ENCODE results near the gene PAMR1.
"Not testable (repeated sequence)": the region's sequence is repeated elsewhere in the genome, so short reads cannot be mapped to it uniquely, and the experiment has no call there.

The PAMR1 gene

DNA sequence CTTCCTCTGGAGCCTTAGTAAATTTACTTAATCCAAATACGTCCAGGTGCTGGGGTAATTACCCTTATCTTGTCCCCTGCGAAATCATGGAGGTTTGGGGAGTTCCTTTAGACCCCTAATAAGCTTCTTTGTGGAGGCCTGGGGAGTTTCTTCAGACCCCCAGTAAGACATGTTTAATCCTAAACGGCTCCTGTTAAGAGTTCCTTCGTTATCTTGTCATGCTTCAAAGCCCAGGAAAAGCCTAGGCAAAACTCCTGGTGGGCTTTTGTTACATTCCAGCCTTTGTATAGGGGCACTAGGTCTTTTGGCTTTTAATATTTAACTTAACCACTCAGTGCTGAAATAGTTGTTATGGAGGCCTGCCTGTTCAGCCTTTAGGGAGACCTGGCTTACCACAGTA lies 18.1 kb upstream of the PAMR1 start:
- DNase-seq (ENCODE audit: low read depth in 2 of 3, low spot score in 2 of 3): no peak

DNA sequence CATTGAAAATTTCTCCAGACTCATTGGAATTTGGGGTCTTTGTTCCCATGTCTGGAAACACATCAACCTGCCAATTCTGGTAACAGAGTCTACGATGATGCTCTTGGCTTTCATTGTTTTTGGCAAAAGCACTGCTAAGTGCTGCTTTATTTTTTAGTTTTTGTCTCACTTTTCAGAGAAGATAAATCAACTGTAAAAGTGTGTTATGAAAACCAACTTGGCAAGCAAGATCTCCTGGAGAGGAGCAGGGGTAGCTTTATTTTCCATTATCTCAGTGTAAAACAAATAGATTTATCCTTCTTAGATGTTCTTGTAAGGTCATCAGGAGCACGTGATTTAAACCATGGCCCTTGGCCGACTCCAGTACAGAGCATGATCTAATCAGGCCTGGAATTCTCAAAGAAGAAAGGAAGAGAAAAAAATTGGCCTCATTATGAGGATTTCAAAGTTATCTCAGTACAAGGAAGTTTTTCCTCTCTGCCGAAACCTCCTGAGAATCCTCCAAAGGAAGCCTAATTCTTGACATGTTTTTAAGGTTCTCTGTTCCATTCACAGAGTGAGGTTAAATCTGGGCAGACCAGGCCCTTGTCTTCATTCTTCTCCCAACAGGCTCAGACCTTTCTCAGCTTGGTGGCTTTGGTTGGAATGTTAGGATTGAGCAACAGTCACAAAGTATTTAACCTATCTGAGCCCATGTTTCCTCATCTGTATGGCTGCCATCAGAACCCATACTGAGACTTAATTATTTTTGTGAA lies 16.4 kb upstream of the PAMR1 start:
- DNase-seq (ENCODE audit: low read depth in 2 of 3, low spot score in 2 of 3): no peak

DNA sequence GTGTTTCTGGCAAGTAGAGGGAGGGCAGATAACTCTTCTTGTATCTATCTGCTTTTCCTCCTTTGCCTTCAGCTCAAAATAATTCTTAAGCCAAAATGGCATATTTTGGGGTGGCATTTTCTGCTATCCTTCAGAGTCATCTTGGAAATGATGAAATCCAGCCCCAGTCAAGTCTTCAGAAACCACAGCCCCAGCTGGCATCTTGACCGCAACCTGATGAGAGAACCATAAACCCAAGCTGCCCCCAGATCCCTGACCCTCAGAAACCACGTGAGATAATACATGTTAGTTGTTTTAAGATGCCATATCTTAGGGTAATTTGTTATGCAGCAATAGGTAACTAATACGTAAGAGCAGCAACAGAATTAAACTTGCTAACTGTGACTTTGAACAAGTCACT lies 15.1 kb upstream of the PAMR1 start:
- no peak for DNase-seq (ENCODE audit: low read depth in 2 of 3, low spot score in 2 of 3)

DNA sequence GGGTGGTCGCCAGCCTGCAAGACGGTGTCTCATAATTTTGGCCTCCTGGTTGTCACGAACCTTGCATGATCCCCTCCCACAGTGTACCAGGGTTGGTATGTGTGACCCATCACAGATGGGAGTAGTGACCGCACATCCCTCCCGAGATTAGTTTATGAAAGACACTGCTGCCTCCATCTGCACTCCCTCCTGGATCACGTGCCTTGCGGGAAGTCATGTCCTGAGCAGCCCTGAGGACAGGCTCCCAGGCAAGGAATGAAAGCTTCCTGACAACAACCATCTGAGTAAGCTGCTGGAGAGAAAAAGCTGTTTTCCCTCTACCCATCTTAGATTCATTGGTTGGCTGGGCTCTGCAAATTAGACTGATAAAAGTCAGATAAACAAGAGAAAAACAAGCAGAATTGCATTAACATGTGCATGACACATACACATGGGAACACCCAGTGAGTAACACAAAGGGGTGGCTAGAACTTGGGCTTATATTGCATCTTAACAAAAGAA lies 14.4 kb upstream of the PAMR1 start:
- DNase-seq (ENCODE audit: low read depth in 2 of 3, low spot score in 2 of 3): no peak

DNA sequence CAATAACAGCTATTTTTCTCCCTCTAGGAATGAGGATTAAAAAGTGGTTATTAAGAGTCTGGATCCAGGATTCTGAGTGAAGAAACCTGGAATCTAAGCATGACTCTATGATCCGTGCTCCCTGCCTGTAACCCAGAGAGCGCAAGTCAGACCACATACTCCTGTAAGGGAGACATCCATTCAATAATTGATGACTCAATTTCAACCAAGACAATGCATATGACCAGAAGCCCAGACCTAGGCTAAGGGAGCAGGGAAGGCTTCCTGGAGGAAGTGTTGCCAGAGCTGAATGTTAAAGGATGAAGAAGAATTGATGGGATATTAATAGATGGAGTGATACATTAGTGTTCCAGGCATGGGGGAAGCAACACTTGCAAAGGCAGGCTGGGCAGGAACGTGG lies 13.8 kb upstream of the PAMR1 start:
- DNase-seq (ENCODE audit: low read depth in 2 of 3, low spot score in 2 of 3): no peak

DNA sequence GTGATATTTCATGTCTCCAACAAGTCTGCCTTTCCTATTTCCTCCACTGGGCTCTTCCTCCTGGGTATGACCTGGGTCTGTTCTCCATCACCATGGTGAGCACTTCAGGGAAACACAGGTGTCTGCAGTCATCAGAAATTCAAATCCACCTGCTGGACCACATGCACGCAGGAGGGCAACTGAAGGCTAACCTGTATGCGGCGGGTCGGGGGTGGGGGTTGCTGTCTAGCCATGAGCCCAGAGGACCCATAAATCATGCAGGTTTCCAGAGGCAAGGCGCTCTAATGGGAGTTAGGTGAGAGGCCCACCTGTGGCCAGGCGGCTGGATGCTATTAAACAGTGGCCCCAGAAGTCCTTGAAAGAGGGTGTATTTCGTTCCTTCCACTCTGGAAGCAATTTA lies 11.1 kb upstream of the PAMR1 start:
- no peak for DNase-seq (ENCODE audit: low read depth in 2 of 3, low spot score in 2 of 3)

DNA sequence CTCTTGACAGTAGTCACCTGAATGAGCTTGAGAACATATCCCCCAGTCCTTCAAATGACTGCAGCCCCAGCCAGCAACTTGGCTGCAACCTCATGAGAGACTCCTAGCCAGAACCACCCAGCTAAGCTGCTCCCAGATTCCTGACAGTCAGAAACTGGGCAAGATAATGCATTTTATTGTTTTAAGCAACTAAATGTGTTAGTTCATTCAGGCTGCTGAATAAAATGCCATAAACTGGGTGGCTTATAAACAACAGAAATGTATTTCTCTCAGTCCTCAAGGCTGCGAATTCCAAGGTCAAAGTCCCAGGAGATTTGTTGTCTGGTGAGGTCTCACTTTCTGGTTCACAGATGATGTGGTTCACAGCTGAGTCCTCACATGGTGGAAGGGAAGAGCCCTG lies 5.8 kb upstream of the PAMR1 start:
- no peak for DNase-seq (ENCODE audit: low read depth in 2 of 3, low spot score in 2 of 3)

DNA sequence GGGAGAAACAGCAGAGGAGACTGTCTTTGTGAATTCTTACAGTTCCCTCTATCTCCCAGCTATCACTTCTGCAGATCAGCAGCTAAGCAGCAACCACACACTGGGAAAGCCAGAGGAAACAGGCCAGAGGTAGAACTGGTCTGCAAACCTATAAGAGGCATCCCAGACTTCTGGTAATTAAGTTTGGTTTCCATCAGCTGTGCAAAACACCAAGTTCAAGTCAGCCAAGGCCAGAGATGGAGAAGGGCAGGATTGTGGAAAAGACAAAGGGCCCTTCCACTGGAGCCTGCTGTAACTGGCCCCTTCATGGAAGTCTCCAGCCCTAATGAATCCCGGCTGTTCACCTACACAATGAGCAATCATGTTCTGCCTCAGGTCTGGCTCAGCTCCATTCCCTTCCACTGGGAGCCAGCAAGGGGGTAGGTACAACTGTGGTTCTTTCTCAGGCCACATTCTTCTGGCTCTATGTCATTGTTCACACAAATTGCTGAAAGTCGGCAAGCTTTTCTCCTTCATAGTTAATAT lies 4.6 kb upstream of the PAMR1 start:
- DNase-seq (ENCODE audit: low read depth in 2 of 3, low spot score in 2 of 3): no peak

DNA sequence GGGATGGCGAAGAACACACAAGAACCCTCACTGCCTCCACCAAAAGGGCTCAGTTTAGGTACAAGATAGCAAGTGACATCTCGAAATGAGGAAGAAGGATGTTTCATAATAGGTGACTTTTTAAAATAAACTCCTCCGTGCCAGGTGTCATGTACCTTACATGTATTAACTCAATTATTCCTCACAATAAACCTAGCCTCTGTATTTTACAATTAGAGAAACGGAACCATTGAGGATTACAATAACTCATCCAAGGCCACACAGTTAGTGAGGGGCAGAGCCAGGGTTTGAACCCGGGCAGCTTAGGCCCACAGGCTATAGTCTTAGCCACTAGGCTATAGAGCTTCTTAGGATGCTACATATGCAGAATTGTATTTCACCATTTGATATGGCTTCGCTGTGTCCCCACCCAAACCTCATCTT lies 965 bp upstream of the PAMR1 start:
- DNase-seq (ENCODE audit: low read depth in 2 of 3, low spot score in 2 of 3): no peak

DNA sequence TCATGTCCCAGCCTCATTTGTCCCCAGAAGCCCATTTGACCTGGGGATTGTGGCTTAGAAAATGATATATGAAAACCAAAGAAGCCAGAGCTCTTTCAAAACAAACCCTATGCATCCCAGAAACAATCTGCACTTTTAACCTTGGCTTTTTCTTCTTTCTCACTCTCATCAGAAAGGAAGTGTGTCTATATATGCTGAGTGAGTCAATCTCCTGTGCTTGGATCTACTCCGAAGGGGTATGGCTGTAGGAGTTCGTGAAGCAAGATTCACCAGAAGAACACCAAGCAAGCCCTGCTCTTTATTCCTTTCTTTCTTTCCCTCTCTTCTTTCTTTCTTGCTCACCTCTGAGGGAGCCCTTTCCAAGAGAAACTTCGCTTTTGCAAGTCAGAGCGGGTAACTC lies 636 bp downstream of the PAMR1 start:
- no peak for DNase-seq (ENCODE audit: low read depth in 2 of 3, low spot score in 2 of 3)

DNA sequence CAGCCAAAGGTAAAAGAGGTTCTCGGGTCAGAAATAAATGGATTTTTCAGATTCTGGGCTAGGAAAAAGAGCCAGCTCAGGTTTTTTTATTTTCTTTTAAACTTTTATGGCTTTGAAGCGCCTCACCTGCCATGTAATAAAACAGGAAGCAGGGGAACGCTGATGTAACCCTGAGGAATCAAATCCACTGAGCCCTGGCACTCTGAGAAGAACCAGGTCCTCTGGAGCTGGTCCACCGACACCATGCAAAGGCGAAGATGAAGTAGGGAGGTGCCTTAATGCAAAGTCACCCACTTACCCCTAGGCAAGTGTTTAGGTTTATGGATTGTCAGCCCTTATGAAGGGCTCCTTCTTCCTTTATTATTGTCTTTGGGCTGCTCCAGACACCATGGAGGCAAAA lies 1.6 kb downstream of the PAMR1 start:
- no peak for DNase-seq (ENCODE audit: low read depth in 2 of 3, low spot score in 2 of 3)

DNA sequence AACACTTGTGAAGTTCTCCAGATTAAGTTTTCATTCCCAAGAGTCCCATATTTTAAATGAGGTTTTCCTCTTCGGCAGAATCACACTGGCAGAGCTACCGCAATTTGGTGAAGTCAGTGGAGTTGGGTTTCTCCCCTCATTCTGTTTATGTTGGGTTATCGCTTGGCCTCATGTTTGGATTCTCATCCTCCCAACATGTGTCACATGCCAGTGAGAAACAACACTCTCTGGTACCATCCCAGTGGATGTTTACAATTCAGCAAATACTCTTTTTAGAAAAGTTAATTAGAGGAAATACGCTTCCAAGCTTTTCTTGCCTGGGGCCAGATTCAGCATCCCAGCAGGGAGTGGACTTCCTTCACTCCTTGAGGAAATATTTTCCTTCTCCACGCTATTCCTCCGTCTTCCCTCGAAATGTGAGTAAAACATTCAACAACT lies 2.1 kb downstream of the PAMR1 start:
- DNase-seq (ENCODE audit: low read depth in 2 of 3, low spot score in 2 of 3): no peak

DNA sequence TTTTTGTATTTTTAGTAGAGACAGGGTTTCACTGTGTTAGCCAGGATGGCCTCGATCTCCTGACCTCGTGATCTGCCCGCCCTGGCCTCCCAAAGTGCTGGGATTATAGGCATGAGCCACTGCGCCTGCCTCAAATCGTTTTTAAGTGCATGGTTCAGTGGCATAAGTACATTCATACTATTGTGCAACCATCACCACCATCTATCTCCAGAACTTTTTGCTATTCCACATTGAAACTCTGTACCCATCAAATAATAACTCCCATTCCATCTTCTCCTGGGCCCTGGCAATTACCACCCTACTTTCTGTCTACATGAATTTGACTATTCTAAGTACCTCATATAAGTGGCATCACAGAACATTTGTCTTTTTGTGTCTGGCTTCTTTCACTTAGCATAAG lies 3.3 kb downstream of the PAMR1 start:
- DNase-seq (ENCODE audit: low read depth in 2 of 3, low spot score in 2 of 3): not testable (repeated sequence)

DNA sequence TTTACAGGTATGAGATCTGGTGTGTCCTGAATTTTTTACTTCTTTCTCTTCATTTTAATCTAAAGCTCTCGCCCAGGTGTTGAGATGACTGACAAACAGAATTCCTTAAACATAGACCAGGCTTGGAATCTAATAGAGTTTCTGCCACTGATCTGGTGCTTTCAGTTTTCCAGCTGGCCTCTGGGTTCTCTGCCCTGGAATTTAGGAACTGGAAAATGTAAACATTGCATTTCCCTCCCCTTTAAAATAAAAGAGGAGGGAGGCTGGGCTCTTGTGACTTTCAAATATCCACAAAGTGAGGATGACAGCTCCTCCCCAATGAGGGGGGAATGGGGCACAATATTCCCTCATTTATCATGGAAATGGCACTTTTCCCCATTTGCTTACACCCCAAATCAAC lies 5.0 kb downstream of the PAMR1 start:
- no peak for DNase-seq (ENCODE audit: low read depth in 2 of 3, low spot score in 2 of 3)

DNA sequence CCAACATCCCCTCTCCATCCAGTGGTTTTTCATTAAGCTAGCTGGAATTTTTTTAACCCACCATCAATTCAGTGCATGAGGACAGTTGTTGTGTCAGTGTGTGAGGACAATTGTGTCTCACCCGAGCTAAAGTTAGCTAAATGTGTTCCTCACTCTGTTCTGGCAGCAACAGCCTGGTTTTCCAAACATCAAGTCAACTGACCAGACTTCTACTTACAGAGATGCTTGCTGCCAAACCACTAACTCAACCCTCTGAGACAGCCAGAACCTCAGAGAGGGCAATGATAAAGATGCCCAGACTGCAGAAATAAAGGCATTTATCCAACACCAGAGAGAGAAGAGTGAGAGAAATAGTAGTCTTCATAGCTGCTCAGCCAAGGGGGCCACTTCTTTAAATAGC lies 6.7 kb downstream of the PAMR1 start:
- DNase-seq (ENCODE audit: low read depth in 2 of 3, low spot score in 2 of 3): no peak

DNA sequence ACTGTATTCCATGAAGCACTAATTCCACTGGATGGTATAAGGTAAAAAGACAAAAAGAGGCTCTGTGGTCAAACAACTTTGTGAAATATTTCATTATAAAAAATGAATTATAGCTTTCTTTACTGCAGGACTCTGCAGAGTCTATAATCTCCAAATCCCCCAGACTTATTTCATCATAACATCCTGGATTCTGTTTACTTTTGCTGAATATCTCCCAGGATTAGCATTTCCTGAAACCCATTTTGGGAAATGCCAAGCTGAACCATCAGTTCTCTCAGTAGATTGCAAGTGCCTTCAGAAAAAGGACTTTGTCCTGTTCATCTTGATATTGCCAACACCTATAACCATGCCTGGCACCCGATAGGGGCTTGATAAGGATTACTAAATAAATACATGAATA lies 7.9 kb downstream of the PAMR1 start:
- DNase-seq (ENCODE audit: low read depth in 2 of 3, low spot score in 2 of 3): no peak

DNA sequence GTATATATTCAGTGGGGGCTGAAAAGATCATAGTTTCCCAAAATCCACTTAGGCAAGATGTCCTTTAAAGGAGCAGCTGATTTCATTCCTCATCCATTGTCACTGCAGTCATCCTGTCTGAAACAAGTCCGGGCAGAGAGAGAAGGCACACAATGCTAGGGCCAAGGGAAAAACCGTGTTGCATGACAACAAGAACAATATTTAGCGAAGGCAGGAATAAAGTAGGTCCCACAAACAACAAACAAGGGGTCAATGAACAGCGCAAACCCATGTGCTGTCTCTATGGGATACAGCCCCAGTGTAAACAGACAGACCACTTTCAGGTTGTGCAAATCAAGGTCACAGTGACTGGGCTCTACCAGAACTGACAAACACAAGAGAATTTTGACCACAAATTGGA lies 9.0 kb downstream of the PAMR1 start:
- DNase-seq (ENCODE audit: low read depth in 2 of 3, low spot score in 2 of 3): no peak

DNA sequence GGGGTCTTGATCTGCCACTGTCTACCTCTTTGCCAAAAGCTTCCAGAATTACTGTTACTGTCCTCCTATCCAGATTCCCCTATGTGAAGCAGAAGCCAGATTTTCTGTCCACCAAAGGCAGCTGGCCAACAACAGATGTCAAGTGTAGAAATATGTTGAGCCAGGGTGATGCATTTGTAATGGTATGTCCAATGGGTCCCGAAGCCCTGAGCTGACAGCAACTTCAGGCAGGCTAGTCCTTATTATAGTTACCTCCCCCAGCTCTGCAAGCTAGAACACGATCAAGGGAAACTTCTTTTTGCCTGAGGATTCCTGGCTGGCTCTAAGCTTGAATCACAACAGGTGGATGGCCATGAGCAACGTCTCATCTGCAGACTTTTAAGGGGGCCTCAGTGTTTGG lies 10.2 kb downstream of the PAMR1 start:
- DNase-seq (ENCODE audit: low read depth in 2 of 3, low spot score in 2 of 3): no peak

DNA sequence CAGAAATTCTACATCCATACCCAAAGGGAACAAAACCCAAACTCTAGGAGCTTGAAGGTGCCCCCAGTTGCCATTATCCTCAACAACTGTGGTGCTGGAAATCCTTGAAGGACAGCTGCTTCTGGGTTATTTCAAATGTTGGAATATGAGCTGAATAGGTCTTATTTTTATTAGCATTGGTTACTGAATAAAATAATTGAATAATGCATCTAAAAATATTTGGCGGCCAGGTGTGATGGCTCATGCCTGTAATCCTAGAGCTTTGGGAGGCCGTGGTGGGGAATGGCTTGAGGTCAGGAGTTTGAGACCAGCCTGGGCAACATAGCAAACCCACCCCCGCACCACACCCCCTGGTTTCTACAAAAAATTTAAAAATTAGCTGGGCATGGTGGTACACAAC lies 10.9 kb downstream of the PAMR1 start:
- no peak for DNase-seq (ENCODE audit: low read depth in 2 of 3, low spot score in 2 of 3)

DNA sequence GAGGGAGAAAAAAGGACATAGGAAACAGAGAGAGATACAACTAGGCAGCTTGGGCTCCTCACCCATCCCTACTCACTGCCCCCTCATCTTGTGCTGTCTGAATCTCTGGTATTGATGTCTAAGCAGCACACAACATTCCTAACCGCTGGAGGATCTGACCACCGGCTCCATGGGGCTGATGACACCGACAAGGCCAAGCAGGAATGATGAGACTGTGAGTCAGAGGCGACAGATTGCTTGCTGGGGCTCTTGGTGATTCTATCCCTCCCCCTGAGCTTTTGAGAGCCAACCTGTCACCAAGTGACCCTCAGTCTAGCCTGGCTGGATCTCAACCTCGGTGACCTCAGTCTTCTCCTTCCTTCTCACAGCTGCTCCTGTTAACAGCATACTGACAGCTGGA lies 13.8 kb downstream of the PAMR1 start:
- no peak for DNase-seq (ENCODE audit: low read depth in 2 of 3, low spot score in 2 of 3)

DNA sequence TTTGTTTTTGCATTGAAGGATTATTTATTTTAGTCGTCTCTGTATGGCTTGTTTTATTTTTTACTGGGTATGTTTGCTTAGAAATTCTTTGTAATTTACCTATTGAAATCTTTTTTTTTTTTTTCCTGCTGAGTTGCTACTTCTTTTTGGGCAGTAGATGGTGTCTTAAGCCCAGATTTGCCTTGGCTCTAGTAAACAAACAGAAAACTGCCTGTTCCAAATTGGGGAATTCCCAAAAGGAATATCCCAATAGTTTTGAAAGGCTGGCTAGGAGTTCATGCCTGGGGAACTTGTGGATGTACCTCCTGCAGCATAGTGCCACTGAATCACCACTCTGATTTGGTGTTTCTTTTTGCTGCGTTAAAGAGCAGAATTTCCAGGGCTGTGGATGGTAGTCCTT lies 17.7 kb downstream of the PAMR1 start:
- DNase-seq (ENCODE audit: low read depth in 2 of 3, low spot score in 2 of 3): no peak

DNA sequence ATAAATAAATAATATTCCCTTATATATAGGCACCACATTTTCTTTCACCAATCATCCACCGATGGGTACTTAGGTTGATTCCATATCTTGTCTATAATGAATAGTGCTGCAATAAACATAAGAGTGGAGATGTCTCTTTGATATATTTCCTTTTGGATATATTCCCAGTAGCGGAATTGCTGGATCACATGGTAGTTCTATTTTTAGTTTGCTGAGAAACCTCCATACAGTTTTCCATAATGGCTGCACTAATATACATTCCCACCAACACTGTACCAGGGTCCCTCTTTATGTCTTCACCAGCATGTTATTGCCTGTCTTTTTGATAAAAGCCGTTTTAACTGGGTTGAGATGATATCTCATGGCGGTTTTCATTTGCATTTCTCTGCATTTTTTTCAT lies 23.6 kb downstream of the PAMR1 start:
- no peak for DNase-seq (ENCODE audit: low read depth in 2 of 3, low spot score in 2 of 3)

DNA sequence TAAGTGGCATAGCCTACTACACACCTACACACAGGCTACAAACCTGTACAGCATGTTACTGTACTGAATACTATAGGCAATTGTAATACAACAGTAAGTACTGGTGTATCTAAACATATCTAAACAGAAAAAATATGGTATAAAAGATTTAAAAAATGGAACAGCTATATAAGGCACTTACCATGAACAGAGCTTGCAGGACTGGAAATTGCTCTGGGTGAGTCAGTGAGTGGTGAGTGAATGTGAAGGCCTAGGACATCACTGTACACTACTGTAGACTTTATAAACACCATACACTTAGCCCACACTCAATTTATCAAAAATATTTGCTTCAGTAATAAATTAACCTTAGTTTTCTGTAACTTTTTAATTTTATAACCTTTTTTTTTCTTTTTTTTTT lies 24.7 kb downstream of the PAMR1 start:
- DNase-seq (ENCODE audit: low read depth in 2 of 3, low spot score in 2 of 3): no peak

Measured in activated CD8-positive, alpha-beta memory T cell treated with anti-CD3 and anti-CD28 coated beads for 48 hours (primary cell).